Gastrocnemius medialis (tissue), 4 donors: ENCODE measurements around the gene KIF26B. TPM values are rescaled to one million over a fixed set of nuclear protein-coding genes. Genes with fewer than 3 reads are reported as not detected.

ENCODE experiments used
- ATAC-seq, 2 donors: fragments of 150-250 bp; one replicate each; pipeline ENCODE4 v1.9.1; 2016
- DNase-seq, 2 donors: peaks; one replicate each; pipeline ENCODE4 v3.0.0-alpha.2; 2019
- H3K27ac ChIP-seq, 4 donors: fragments of 200-600 bp; sonication (generic); 1 replicate in 1 of 4; 2 replicates in 3 of 4; pipeline ENCODE4 v1.5.1; 2016 to 2018; ENCODE audit warnings: mild to moderate bottlenecking in 2 of 4, moderate library complexity in 1 of 4
- H3K27me3 ChIP-seq, 3 donors: fragments of 200-600 bp; sonication (generic) in 2 of 3; 1 replicate in 1 of 3; 2 replicates in 2 of 3; pipeline versions ENCODE4 v1.5.1 to v1.6.0; 2016 to 2019; ENCODE audit warnings: mild to moderate bottlenecking in 1 of 3, moderate library complexity in 1 of 3
- H3K36me3 ChIP-seq, 2 donors: fragments of 200-600 bp; sonication (generic) in 1 of 2; one replicate each; pipeline ENCODE4 v1.5.1; 2017 to 2018
- H3K4me1 ChIP-seq, 2 donors: fragments of 200-600 bp; sonication (generic) in 1 of 2; one replicate each; pipeline ENCODE4 v1.5.1; 2016 to 2017; ENCODE audit warnings: mild to moderate bottlenecking in 2 of 2
- H3K4me3 ChIP-seq, 4 donors: fragments of 200-600 bp; sonication (generic) in 3 of 4; 1 replicate in 1 of 4; 2 replicates in 3 of 4; pipeline ENCODE4 v1.5.1; 2016 to 2019; ENCODE audit warnings: mild to moderate bottlenecking in 2 of 4
- H3K9me3 ChIP-seq, 3 donors: fragments of 200-600 bp; sonication (generic) in 2 of 3; 1 replicate in 1 of 3; 2 replicates in 2 of 3; pipeline ENCODE4 v1.5.1; 2016 to 2019
- CTCF ChIP-seq, 5 experiments: fragments of 450-650 bp in 3 of 5; fragments of 200-600 bp in 2 of 5; sonication (generic) in 2 of 5; IDR thresholded peaks in 4 of 5; conservative IDR thresholded peaks in 1 of 5; 1 replicate in 4 of 5; 2 replicates in 1 of 5; pipeline ENCODE4 v1.5.1; 2016 to 2019; ENCODE audit warnings: antibody characterized with exemption in 5 of 5, mild to moderate bottlenecking in 3 of 5, moderate library complexity in 3 of 5
- POLR2A ChIP-seq, 2 donors: fragments of 450-650 bp; IDR thresholded peaks; one replicate each; pipeline ENCODE4 v1.6.1; 2017; ENCODE audit warnings: antibody characterized with exemption in 2 of 2, mild to moderate bottlenecking in 2 of 2, moderate library complexity in 2 of 2
- in situ Hi-C, 4 donors: fragments of 200-750 bp; cut with MboI; loops; one replicate each; pipeline versions ENCODE4 v1.15.0 to v1.8.0; 2017; ENCODE audit warnings: low sequenced_read_pairs in 4 of 4
- intact Hi-C: fragments of 100-400 bp; cut with DNase I; formaldehyde crosslinking; loops from one replicate; pipeline ENCODE4 v1.15.1; 2023; ENCODE audit warnings: low total_unique reads
- total RNA-seq, 4 donors: library from RNA; depleted of rRNA; stranded (reverse); fragments of >200 nt; gene quantifications; one replicate each; pipeline versions ENCODE4 v1.1.0 to v1.2.3, GENCODE V29; 2016

The KIF26B gene
- total RNA-seq, 4 donors from 2014 or later, result 0.02 to 0.20 (median 0.10) TPM; not detected in 1

GRCh38 chr1:245285168-245285567 lies 130.4 kb downstream of the KIF26B start:
- H3K9me3 ChIP-seq, result no peaks in the 10 kb centered on the region
- H3K4me3 ChIP-seq, result no peak overlapping the region
- ATAC-seq, result no peak
- H3K4me1 ChIP-seq, result no peaks in the 10 kb centered on the region
- DNase-seq, result no peak
- no peak overlapping the region for H3K27ac ChIP-seq
- TF ChIP-seq POLR2A (IDR thresholded peaks at IDR 0.05), result no peak
- TF ChIP-seq CTCF (IDR thresholded peaks at IDR 0.05 in 4 of 5, conservative IDR thresholded peaks at IDR 0.05 in 1 of 5), result no peak
- no peaks in the 10 kb centered on the region for H3K27me3 ChIP-seq
- intact Hi-C loops, result no loop called here
- in situ Hi-C loops, result no loop called here
- no peaks in the 10 kb centered on the region for H3K36me3 ChIP-seq

- H3K36me3 ChIP-seq, result no peaks in the 10 kb centered on the region
- DNase-seq (no peak), ATAC-seq (no peak)
- no peaks in the 10 kb centered on the region for H3K27me3 ChIP-seq
- H3K4me1 ChIP-seq, result no peaks in the 10 kb centered on the region
- no peaks in the 10 kb centered on the region for H3K9me3 ChIP-seq
- intact Hi-C loops (no loop called here), in situ Hi-C loops (no loop called here)
- no peak for TF ChIP-seq POLR2A (IDR thresholded peaks at IDR 0.05)
- TF ChIP-seq CTCF (IDR thresholded peaks at IDR 0.05 in 4 of 5, conservative IDR thresholded peaks at IDR 0.05 in 1 of 5), result no peak
- no peak overlapping the region for H3K4me3 ChIP-seq
- H3K27ac ChIP-seq, result no peak overlapping the region
Observed at GRCh38 chr1:245288796-245289195, 134.0 kb downstream of the KIF26B start.

GRCh38 chr1:245290836-245291235 lies 136.1 kb downstream of the KIF26B start:
- Histone ChIP-seq H3K27me3 (no peaks in the 10 kb centered on the region), H3K27ac (no peak overlapping the region), H3K9me3 (no peaks in the 10 kb centered on the region), H3K36me3 (no peaks in the 10 kb centered on the region), H3K4me3 (no peak overlapping the region), H3K4me1 (no peaks in the 10 kb centered on the region)
- in situ Hi-C loops (no loop called here), intact Hi-C loops (no loop called here)
- DNase-seq, result no peak
- ATAC-seq, result no peak
- TF ChIP-seq CTCF (IDR thresholded peaks at IDR 0.05 in 4 of 5, conservative IDR thresholded peaks at IDR 0.05 in 1 of 5) (no peak), POLR2A (IDR thresholded peaks at IDR 0.05) (no peak)

- no peak for ATAC-seq
- TF ChIP-seq CTCF (IDR thresholded peaks at IDR 0.05 in 4 of 5, conservative IDR thresholded peaks at IDR 0.05 in 1 of 5), result no peak
- no peak for TF ChIP-seq POLR2A (IDR thresholded peaks at IDR 0.05)
Observed at GRCh38 chr1:245291351-245291750, 136.6 kb downstream of the KIF26B start.

GRCh38 chr1:245292141-245292540 lies 137.4 kb downstream of the KIF26B start:
- Histone ChIP-seq H3K27me3 (no peaks in the 10 kb centered on the region), H3K27ac (no peak overlapping the region), H3K9me3 (no peaks in the 10 kb centered on the region), H3K4me3 (no peak overlapping the region), H3K36me3 (no peaks in the 10 kb centered on the region), H3K4me1 (no peaks in the 10 kb centered on the region)
- no peak for ATAC-seq
- in situ Hi-C loops, result no loop called here
- no peak for DNase-seq
- intact Hi-C loops, result no loop called here
- TF ChIP-seq POLR2A (IDR thresholded peaks at IDR 0.05) (no peak), CTCF (IDR thresholded peaks at IDR 0.05 in 4 of 5, conservative IDR thresholded peaks at IDR 0.05 in 1 of 5) (no peak)

More at GRCh38 chr1:245291351-245291750, 136.6 kb downstream of the KIF26B start:
- Histone ChIP-seq H3K27ac (no peak overlapping the region), H3K36me3 (no peaks in the 10 kb centered on the region), H3K4me3 (no peak overlapping the region), H3K27me3 (no peaks in the 10 kb centered on the region), H3K9me3 (no peaks in the 10 kb centered on the region), H3K4me1 (no peaks in the 10 kb centered on the region)
- no peak for DNase-seq
- in situ Hi-C loops (no loop called here), intact Hi-C loops (no loop called here)
